NCI-H2196 treated with DMSO at 0.1 percent for 48 hours (cell line): ENCODE results near the gene KLHL29.
A peak's percentile ranks its signal among the peaks of the same experiment; 100 is the strongest.
"Not testable (repeated sequence)": the region's sequence is repeated elsewhere in the genome, so short reads cannot be mapped to it uniquely, and the experiment has no call there.

Source experiments
- DNase-seq: peaks from one replicate; lab custom pipeline; 2025; ENCODE audit not compliant: unreplicated experiment; lab: John Stamatoyannopoulos, UW

The KLHL29 gene

DNA sequence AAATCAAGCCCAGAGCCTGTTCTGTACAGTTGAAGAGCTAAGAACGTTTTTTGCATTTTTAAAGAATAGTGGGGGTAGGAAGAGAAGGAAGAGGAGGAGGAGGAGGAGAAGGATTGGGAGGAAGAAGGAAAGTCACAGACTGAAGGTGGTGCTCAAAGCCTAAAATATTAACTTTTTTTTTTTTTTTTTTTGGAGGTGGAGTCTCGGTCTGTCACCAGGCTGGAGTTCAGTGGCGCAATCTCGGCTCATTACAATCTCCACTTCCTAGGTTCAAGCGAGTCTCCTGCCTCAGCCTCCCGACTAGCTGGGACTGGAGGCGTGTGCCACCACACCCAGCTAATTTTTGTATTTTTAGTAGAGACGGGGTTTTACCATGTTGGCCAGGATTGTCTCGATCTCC is 18.3 kb upstream of the KLHL29 start:
- DNase-seq: no peak

DNA sequence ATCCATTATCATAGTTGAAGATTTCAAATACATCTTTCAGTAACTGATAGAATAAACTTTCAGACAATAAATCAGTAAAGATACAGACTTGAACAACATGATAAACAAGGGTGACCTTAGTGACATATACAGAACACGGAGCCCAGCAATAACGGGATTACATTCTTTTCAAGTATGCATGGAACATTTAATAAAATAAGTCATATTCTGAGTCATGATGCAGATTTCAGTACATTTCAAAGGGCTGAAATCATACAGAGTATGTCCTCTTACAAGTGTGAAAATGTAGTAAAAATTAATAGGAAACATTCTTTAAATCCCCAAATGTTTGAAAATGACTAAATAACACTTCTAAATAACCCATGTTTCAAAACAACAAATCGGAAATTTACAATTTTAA is 17.2 kb upstream of the KLHL29 start:
- DNase-seq: no peak

DNA sequence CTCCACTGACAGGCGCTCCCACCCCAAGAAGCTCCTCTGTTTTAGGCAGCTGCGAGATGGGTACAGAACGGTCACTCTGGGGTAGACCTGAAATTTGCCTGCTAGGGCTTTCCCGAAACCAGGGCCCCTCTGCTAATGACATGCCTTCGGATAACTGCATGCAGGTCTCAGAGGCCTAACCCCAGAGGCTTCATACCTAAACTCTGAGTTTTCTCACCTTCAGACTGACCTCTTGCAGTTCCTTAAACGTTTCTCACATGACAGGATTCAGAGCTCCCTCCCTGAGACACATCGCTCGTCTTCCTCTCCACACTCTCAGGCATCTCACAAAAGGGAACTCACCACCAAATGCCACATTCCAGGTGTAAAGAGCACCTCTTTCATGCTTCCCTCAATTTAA is 11.3 kb upstream of the KLHL29 start:
- no peak for DNase-seq

DNA sequence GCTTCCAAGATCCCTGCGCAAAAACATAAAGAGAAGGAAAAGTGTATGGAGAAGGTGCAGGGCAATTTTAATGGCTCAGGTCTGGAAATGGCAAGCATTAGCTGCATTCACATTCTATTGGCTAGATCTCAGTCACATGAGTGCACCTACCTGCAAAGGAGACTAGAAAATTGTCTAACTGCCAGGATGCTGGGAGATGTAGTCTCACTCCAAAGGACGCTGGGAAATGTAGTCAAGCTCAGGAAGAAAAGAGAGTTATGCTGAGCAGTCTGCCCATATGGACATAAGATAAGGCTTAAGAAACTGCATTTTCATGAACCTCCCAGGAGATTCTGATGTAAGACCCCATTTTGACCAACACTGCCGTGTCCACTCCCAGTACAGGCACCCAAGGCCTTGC is 9.5 kb upstream of the KLHL29 start:
- DNase-seq: no peak

DNA sequence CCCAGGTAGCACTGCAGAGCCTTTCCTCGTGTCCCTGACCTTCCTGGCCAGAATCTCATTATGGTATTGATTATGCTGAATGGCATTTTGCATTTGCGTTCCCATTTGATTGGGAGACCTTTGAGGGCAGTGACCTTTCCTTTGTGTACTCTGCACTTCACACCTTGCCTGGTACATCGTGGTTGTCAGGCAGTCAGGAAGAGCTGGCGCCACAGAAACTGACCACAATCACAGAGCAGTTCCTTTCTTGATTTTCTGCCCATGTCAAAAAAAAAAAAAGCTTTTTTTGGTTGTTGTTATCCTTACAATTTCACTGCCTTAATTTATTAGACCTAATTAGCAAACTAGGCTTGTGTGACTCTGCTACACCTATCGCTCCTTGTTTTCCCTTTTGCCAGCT is 8.9 kb upstream of the KLHL29 start:
- DNase-seq: no peak

DNA sequence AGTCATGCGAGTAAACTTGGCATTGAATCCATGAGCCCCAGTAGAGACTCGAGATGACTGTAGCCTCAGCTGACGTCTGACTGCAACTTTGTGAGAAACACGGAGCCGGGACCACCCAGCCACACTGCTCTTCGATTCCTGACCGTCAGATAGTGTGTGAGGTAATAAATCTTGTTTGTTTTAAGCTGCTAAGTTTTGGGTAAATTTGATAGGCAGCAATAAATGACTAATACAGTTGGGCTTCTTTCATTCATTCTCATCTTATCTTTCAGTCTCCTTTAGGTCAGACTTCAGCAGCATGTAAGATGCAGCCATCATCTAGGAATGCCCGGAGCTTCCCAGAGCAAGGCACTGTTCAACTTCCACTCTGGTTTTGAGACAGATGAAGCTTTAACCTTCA is 8.0 kb upstream of the KLHL29 start:
- no peak for DNase-seq

DNA sequence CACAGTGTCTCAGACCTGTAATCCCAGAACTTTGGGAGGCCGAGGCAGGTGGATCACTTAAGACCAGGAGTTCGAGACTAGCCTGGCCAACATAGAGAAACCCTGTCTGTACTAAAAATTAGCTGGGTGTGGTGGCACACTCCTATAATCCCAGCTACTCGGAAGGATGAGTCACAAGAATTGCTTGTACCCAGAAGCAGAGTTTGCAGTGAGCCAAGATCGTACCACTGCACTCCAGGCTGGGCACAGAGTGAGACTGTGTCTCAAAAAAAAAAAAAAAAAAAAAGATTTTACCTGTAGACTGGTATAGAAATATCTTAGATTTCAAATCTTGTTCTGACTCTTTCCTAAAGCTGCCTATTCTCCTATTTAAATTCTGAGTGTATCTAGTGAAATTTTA is 7.2 kb upstream of the KLHL29 start:
- DNase-seq: no peak

DNA sequence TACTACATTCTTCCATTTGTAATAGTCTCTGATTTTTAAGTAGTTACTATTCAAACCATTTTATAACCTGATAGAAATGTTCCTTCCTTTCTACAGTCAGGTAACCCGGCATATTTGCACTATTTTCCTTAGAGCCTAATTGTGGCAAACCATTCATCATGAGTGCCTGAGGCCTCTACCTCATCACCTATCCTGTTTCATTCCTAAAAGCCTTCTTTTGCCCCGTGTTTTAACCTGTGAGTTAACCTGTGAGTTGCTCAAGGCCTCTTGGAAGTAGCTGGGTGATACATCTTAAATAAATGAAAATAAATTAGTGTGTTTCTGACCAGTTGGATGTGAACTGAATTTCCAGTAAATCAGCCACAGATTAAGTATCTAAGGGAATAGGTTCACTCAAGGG is 6.5 kb upstream of the KLHL29 start:
- DNase-seq: no peak

DNA sequence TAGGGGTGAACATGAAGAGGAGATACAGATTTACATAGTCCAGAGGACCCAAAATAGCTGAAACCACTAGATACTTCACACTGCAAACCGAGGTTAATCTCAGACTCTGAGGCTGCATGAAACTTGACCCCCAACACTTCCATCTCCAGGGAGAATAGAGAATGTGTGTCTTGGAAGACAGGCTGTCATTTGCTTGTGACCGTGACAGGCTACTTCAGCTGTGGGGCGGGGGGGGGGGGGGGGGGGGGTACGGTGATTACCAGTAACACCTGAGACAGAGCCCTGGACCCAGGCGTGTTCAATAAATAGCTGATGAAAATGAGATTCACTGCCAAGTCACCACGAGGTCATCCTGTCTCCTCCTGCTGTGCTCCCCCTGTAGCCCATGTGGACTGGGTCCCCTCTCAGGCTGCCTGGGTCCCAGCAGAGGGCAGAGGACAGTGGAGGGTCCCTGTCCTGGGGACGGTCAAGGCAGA is 5.7 kb upstream of the KLHL29 start:
- DNase-seq: no peak

DNA sequence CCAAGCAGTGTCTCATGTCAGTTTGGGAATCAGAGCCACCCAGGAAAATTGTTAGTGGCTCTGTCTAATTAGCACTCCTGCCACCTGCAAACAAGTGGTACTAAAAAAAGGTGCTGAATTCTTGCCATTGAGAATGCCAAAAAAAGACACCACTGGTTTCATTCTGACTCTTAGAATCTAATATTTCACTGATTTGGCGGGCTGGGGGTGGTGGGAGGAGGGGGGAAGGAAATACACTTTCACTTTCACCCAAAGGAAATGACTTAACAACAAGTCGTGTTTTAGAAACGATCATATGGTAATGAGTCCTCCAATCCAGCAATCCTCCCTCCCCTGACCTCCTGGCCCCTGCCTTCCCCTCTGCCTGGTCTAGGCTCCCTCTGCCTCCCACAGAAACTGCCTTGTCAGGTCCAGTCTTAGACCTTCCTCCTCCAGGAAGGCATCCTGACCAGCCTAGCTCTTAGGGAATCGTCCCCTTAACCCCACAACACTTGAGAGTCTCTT is 4.4 kb upstream of the KLHL29 start:
- peak; percentile 6 for DNase-seq

DNA sequence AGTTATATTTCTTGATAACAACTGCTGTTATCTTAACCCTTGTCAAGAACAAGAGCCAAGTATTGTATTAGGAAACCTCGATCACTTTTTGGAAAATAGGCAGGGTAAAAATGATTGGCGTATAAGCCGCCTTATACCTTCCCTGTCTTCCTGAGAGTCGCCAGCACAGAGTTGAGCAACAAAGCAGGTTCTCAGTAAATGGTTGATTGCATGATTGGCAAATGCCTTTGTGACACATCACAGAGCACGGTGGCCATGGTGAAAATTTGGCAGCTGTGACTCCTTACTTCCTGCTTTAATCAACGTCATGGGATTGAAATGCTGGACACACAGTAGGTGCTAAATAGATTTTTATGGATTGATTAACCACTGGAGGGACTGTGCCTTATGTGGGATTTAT is 3.9 kb upstream of the KLHL29 start:
- peak; percentile 19 for DNase-seq

DNA sequence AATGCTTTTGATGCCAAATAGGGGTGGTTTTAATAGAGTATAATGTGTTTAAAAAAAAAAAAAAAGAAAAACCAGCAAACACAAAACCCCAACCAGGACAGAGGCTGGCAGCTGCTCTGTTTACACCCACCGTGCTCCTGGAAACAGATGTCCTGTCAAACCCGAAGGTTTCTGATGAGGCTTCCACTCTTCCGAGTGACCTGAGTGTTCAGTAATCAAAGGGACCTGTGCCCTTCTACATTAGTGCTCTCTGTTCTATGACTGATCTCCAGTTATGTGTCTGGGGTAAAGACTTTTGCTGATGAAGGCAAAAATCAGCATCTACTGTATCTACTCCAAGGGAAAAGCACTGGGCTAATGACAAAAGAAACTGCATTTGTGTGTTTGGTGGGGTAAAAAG is 3.5 kb upstream of the KLHL29 start:
- DNase-seq: no peak

DNA sequence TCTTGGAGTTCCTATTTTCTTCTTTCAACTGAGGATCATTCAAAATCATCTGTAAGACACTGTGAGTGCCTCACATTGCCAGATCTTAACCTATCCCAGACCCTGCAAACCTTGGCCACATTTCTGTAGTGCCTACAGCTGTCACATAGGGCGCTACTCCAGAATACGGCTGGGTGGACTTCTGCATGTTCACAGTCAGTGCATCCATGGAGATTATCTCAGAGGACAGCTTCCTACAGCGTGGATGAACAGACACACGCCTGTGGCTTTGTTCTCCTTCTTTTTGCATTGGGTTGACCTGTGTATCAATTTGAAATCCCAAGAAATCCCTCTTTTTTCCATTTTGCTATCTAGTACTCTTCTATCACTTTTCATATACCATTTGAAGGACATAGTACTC is 1.9 kb upstream of the KLHL29 start:
- no peak for DNase-seq

DNA sequence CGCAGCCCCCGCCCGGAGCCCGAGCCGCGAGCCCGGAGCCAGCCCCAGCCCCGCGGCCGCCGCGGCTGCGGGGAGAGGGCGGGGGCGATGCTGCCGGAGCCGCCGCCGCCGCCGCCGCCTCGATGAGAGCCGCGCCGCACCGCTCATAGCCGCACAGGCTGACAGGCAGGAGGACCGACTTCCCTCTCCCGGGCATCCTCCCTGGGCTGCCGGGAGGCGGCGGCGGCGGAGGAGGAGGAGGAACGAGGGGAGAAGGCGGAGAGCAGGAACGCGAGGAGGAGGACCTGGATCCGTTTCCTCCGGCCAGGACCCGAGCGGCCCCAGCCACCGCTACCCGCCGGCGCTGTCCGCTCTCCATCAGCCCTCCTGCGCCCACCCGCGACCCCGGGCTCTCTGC is 370 bp downstream of the KLHL29 start:
- peak; percentile 13 for DNase-seq

DNA sequence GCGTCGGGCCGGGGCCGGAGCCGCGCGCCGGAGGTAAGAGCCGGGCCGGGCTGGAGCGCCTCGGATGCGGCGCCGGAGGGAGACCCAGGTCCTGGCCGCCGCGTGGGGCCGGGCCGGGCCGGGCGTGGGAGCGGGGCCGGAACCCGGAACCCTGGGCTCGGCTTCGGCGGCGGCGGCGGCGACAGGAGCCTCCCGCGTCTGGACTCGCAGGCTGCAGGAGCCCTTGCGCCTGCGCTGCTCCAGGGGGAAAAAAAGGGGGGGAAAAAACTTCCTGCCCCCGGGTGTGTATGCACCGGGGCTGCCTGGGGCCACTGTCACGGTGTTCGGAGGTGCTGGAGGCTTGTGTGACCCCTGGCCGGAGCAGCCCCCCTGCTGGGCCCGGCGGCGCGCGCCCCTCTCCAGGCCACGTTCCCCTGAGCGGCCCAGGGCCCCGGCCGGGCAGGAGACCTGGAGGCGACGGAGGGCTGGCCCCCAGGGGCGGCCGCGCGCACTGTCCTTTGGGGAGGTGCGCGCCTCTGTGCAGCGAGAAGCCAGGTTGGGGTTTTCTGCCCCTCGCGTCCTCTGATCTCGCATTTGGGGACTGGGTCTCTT is 864 bp downstream of the KLHL29 start:
- no peak for DNase-seq

DNA sequence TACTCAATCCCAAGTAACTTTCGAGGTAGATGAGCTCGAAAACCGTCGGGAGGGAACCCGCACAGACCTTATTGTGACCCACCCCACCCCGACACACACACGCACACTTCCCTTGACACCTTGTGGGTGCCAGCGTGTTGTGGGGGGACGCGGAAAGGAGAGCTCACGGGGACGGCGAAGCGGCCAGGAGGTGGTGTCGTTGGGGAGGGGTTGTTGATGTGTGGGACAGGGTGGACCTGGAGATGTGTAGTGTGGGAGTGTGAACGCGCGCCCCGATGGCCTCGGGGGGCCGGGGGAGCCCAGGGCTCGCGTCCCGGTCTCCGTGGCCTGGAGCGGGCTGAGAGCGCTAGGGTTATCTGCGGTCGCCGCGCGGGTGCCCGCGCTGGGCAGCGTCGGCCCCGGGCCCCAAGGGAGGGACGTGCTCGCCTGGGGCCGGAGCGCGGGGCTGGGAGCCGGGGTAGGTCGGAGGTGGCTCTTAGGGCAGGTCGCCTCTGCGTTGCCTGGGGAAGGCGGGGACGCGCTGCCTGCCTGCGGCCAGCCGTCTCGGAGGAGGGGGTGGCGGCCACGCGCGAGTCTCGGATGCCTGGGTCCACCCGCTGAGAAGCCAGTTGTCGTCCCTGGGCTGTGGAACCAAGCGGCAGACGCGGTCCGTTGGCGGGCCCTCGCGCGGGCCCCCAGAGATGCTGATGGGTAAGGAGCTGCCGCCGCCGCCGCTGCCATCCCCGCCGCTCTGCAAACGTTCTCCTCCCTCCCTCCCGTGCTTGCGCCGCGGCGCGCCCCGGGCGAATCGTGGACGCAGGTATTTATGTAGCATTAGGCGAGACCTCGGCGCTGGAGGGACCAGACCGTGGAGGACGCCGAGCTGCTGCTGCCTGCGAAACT is 1.6 kb downstream of the KLHL29 start:
- no peak for DNase-seq

DNA sequence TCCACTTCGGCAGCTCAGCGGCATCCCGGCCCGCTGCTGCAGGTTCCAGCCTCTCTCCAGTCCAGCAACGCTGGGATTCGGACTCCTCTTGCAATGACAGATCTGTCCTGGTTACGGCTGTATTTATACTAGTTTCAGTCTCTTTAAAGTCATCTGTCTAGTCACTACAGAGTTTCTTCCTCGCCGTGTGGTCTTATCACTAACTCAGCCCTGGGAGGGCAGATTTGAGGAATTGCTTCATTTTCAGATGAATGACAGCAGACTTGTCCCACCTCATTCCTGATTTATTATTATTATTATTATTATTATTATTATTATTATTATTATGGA is 2.2 kb downstream of the KLHL29 start:
- DNase-seq: no peak

DNA sequence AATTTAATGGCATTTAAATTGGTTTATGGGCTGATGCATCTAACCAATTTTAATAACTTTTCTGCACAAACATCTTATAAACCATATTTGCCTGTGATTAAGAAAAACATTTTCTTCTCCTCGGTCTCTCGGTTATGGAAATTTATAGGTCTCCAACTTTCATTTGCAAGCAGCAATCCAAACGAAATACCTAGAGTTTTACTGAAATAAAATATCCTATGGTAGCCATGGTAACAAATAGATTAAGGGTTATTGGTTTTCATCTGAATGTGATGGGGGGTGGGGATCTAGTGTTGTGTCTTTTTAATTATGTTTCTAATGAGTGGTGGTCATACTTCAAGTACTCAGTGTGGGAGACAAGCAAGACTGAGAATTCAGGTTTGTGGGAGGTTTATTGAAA is 2.9 kb downstream of the KLHL29 start:
- no peak for DNase-seq

DNA sequence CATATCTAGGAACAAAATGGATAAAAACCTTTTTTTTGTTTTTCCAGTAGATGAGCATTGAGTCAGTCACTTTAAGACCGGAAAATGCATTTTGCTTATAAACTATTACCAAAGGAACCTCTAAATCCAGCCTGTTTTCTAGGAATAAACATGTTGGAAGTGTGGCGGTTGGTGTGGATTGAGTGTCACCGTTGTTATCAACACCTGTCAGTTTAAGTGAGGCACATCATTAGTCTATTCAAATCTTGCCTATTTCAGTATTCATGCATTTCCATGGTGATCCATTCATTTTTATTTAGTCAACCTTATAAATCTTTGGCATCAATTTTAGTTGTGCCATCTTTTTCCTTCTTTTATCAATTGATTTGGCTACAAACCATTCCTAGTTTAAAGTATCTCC is 3.3 kb downstream of the KLHL29 start:
- no peak for DNase-seq

DNA sequence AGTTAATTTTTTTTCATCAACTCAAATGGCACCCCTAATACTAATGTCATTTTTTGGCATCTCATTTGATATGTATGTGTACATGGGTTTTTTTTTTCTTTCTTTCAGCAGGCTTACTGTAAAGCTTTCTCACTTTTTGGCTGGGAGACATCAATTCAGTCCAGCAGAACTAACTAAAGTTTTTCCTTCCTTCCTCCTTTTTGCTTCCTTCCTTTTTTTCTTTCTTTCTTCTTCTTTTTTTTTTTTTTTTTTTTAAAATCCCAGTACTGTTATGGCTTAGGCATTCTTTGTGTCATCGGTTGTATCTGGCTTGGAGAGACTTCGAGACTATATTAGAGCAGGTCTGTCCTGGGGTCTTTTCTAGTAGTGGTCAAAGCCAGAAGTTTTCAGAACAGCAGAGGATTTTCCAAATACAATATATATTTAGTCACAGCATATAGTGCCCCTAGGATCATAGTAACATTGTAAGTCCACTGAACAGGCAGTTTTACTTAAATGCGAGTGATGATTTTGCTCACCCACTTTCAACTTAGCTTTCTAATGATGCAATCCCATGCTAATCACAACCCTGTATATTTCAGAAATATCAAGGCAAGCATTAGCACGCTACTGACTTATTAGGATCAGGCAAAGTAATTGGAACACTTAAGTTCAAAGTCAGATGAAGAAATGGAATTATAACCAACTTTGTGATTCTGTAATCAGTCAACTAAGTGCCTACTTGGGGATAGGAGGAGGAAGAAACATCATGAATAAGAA is 4.0 kb downstream of the KLHL29 start:
- DNase-seq: no peak

DNA sequence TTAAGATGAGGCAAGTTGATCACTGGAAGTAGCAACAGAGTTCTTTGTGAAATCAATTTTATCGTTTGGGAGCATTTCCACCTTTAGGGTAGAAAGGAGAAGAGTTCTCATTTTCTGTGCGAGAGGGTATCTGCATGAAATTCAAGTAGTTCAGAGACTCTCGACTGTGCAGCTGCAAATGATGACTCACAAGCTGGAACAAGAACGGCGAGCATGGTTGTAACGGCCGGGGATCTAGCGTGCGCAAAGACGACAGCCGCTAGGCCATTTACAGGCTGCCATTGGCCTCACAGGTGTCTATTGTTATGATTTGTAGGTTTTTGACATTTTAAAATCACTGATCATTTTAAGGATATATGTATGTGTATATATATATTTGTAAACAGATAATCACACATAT is 5.2 kb downstream of the KLHL29 start:
- DNase-seq: no peak

DNA sequence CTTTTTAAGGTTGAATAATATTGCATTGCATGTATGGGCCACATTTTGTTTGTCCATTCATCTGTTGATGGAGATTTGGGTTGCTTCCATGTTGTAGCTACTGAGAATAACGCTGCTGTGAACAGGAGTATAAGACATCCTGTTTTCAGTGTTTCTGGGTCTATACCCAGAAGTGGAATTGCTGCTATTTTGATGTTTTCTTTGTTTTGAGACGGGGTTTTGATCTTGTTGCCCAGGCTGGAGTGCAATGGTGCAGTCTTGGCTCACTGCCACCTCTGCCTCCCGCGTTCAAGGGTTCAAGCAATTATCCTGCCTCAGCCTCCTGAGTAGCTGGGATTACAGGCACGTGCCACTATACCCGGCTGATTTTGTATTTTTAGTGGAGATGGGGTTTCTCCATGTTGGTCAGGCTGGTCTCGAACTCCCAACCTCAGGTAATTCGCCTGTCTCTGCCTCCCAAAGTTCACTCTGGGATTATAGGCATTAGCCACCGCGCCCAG is 6.3 kb downstream of the KLHL29 start:
- not testable (repeated sequence) for DNase-seq
